ENCODE results near the gene GUCY1B1. TPM values are rescaled to one million over a fixed set of nuclear protein-coding genes. Genes with fewer than 3 reads are reported as not detected.

GUCY1B1 gene
- total RNA-seq, 1 experiment from 2014 or later, result 0.39 TPM

DNA sequence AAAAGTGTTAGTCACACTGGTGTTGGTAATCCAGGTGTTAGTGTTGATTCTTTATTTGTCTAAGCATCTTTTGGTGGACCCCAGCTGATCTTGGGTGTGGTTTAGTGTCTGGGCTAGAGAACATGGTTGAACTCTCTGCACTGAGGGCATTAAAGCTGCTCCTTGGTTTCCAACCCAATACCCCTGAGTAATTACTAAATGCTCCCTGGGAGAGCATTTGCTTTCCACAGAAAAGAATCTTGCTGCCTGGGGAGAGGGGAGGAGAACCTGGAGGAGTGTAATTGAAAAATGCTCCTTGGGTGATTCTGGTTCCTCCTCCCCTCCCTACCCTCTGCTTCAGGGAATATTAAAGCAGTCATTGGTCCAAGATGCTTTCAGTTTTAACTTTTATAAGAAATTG, 3.1 kb downstream of the GUCY1B1 start:
- Histone ChIP-seq H3K79me2 (ENCODE audit: low read depth) (no peaks in the 10 kb centered on the region), H3K4me2 (no peak overlapping the region), H3K27me3 (ENCODE audit: insufficient read depth, low read depth) (no peaks in the 10 kb centered on the region; the same call in 1 of the 2 replicates), H4K20me1 (ENCODE audit: insufficient read depth) (no peaks in the 10 kb centered on the region), H3F3A (ENCODE audit: insufficient read depth, low read depth) (no peaks in the 10 kb centered on the region), H3K4me3 (no peak overlapping the region), H3K9me2 (ENCODE audit: insufficient read depth) (no peaks in the 10 kb centered on the region), H3K4me1 (replicated peaks; ENCODE audit: insufficient read depth) (no peaks in the 10 kb centered on the region), H3K9me3 (ENCODE audit: insufficient read depth, low read depth) (no peaks in the 10 kb centered on the region), H2AFZ (no peak overlapping the region), H3K27ac (no peak overlapping the region), H3K36me3 (ENCODE audit: low read depth) (no peaks in the 10 kb centered on the region)
- ChIA-PET CTCF (no interaction called here), POLR2A (ENCODE audit: unreplicated experiment) (no interaction called here)
- TF ChIP-seq, protein P1, sequence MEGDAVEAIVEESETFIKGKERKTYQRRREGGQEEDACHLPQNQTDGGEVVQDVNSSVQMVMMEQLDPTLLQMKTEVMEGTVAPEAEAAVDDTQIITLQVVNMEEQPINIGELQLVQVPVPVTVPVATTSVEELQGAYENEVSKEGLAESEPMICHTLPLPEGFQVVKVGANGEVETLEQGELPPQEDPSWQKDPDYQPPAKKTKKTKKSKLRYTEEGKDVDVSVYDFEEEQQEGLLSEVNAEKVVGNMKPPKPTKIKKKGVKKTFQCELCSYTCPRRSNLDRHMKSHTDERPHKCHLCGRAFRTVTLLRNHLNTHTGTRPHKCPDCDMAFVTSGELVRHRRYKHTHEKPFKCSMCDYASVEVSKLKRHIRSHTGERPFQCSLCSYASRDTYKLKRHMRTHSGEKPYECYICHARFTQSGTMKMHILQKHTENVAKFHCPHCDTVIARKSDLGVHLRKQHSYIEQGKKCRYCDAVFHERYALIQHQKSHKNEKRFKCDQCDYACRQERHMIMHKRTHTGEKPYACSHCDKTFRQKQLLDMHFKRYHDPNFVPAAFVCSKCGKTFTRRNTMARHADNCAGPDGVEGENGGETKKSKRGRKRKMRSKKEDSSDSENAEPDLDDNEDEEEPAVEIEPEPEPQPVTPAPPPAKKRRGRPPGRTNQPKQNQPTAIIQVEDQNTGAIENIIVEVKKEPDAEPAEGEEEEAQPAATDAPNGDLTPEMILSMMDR (conservative IDR thresholded peaks at IDR 0.05), result no peak
- no peak for TF ChIP-seq EZH2 (IDR thresholded peaks at IDR 0.05; ENCODE audit: low read depth)
- DNase-seq, result no peak
- no TSS peak for BruUV-seq (replicated peaks)
- intact Hi-C loops (cut with micrococcal nuclease; ENCODE audit: unreplicated experiment), result no loop called here

DNA sequence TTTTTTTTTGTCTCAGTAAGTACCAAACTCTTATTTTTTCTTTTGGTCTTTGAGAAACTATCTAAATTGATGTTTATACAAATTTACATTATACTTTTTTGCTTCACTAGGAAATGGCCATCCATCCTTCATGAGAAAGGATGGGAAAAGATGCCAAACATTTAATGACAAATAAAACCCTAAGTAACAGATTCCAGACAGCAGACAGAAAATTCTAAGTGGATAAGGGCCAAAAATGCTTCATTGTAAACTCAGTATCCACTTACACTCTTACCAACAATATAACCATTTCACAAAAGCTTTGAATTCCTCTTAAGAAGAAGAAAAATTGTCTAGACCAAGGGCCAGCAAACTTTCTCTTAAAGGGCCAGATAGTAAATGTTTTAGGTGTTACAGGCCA, 3.5 kb downstream of the GUCY1B1 start:
- TF ChIP-seq EZH2 (IDR thresholded peaks at IDR 0.05; ENCODE audit: low read depth), result no peak
- TF ChIP-seq, protein P1 (conservative IDR thresholded peaks at IDR 0.05), result no peak
- no TSS peak for BruUV-seq (replicated peaks)
- intact Hi-C loops (cut with micrococcal nuclease; ENCODE audit: unreplicated experiment), result no loop called here

DNA sequence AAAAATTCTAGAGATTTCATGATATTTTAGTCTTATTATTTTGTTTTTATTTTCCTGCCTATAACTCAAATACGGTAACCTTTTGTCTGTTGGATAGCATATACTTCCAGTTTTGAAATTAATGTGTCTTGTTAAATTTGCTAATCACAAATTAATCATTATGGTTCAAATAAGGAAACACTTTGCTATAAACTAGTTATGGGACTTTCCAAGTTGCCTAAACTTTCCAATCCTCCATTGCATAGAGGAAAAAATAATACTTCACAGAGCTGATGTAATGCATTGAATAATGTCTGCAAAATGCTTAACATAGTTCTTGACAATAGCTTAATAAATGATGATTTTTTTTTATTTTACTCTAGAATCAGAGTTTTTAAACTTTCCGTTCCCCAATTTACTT, 4.7 kb downstream of the GUCY1B1 start:
- no peak for TF ChIP-seq EZH2 (IDR thresholded peaks at IDR 0.05; ENCODE audit: low read depth)
- TF ChIP-seq, protein P1 (conservative IDR thresholded peaks at IDR 0.05), result no peak
- Histone ChIP-seq H3K9me2 (ENCODE audit: insufficient read depth) (no peaks in the 10 kb centered on the region), H3F3A (ENCODE audit: insufficient read depth, low read depth) (no peaks in the 10 kb centered on the region), H3K36me3 (ENCODE audit: low read depth) (no peaks in the 10 kb centered on the region), H3K4me2 (no peak overlapping the region), H3K27me3 (ENCODE audit: insufficient read depth, low read depth) (no peaks in the 10 kb centered on the region; the same call in 1 of the 2 replicates), H3K4me1 (replicated peaks; ENCODE audit: insufficient read depth) (no peaks in the 10 kb centered on the region), H3K4me3 (no peak overlapping the region), H3K9me3 (ENCODE audit: insufficient read depth, low read depth) (no peaks in the 10 kb centered on the region), H4K20me1 (ENCODE audit: insufficient read depth) (no peaks in the 10 kb centered on the region), H3K27ac (no peak overlapping the region), H2AFZ (no peak overlapping the region), H3K79me2 (ENCODE audit: low read depth) (no peaks in the 10 kb centered on the region)
- BruUV-seq (replicated peaks), result no TSS peak
- CTCF ChIA-PET, result no interaction called here
- DNase-seq, result no peak
- intact Hi-C loops (cut with micrococcal nuclease; ENCODE audit: unreplicated experiment), result no loop called here
- POLR2A ChIA-PET (ENCODE audit: unreplicated experiment), result no interaction called here

More for the DNA sequence above, 3.5 kb downstream of the GUCY1B1 start:
- Histone ChIP-seq H3K36me3 (ENCODE audit: low read depth) (no peaks in the 10 kb centered on the region), H3K27ac (no peak overlapping the region), H3K9me3 (ENCODE audit: insufficient read depth, low read depth) (no peaks in the 10 kb centered on the region), H3K9me2 (ENCODE audit: insufficient read depth) (no peaks in the 10 kb centered on the region), H2AFZ (no peak overlapping the region), H3K4me2 (no peak overlapping the region), H4K20me1 (ENCODE audit: insufficient read depth) (no peaks in the 10 kb centered on the region), H3K79me2 (ENCODE audit: low read depth) (no peaks in the 10 kb centered on the region), H3K4me1 (replicated peaks; ENCODE audit: insufficient read depth) (no peaks in the 10 kb centered on the region), H3K27me3 (ENCODE audit: insufficient read depth, low read depth) (no peaks in the 10 kb centered on the region; the same call in 1 of the 2 replicates), H3K4me3 (no peak overlapping the region), H3F3A (ENCODE audit: insufficient read depth, low read depth) (no peaks in the 10 kb centered on the region)
- ChIA-PET CTCF (no interaction called here), POLR2A (ENCODE audit: unreplicated experiment) (no interaction called here)
- DNase-seq, result no peak

Measured in PC-9 (cell line).